Neural progenitor cell (in vitro differentiated cells): ENCODE data around the gene STARD3NL. TPM values are rescaled to one million over a fixed set of nuclear protein-coding genes. Genes with fewer than 3 reads are reported as not detected.

Experiments
- DNase-seq: peaks from one replicate; pipeline ENCODE4 v3.0.0-alpha.2; 2016; ENCODE audit warnings: low spot score
- H2AFZ ChIP-seq: fragments of 200-600 bp; sonication (generic); replicated peaks from 2 replicates; pipeline ENCODE4 v1.6.1; 2016; ENCODE audit warnings: antibody characterized with exemption
- H3F3A ChIP-seq: fragments of 200-600 bp; sonication (generic); 2 replicates; pipeline ENCODE4 v1.6.1; 2016; ENCODE audit warnings: antibody characterized with exemption, low read depth
- H3K27ac ChIP-seq: fragments of 200-600 bp; sonication (generic); 2 replicates; pipeline ENCODE4 v1.5.1; 2016; ENCODE audit warnings: mild to moderate bottlenecking
- H3K27me3 ChIP-seq: fragments of 200-600 bp; sonication (generic); 2 replicates; pipeline ENCODE4 v1.6.1; 2016; ENCODE audit warnings: mild to moderate bottlenecking, moderate library complexity
- H3K36me3 ChIP-seq: fragments of 200-600 bp; sonication (generic); 2 replicates; pipeline ENCODE4 v1.5.1; 2016
- H3K4me1 ChIP-seq: fragments of 200-600 bp; sonication (generic); 2 replicates; pipeline ENCODE4 v1.6.1; 2016; ENCODE audit warnings: mixed run types
- H3K4me2 ChIP-seq: fragments of 200-600 bp; sonication (generic); 2 replicates; pipeline ENCODE4 v1.6.1; 2016
- H3K4me3 ChIP-seq: fragments of 200-600 bp; sonication (generic); 2 replicates; pipeline ENCODE4 v1.5.1; 2016
- H3K79me2 ChIP-seq: fragments of 200-600 bp; sonication (generic); 2 replicates; pipeline ENCODE4 v1.6.1; 2016; ENCODE audit warnings: low read depth
- H3K9ac ChIP-seq: fragments of 200-600 bp; sonication (generic); 2 replicates; pipeline ENCODE4 v1.6.1; 2016
- H3K9me3 ChIP-seq: fragments of 200-600 bp; sonication (generic); 2 replicates; pipeline ENCODE4 v1.5.1; 2016; ENCODE audit warnings: low read depth
- H4K20me1 ChIP-seq: fragments of 200-600 bp; sonication (generic); 2 replicates; pipeline ENCODE4 v1.6.1; 2016; ENCODE audit warnings: low read depth
- H3K27ac Mint-ChIP-seq: 3 replicates; pipeline ENCODE4 v1.8.0; 2021; ENCODE audit warnings: mixed read lengths
- H3K27me3 Mint-ChIP-seq: 2 replicates; pipeline ENCODE4 v1.8.0; 2022; ENCODE audit warnings: low read depth, mild to moderate bottlenecking, inconsistent platforms, moderate library complexity, mixed read lengths; ENCODE audit not compliant: insufficient read depth
- H3K36me3 Mint-ChIP-seq: 3 replicates; pipeline ENCODE4 v1.8.0; 2021; ENCODE audit warnings: mixed read lengths
- H3K4me1 Mint-ChIP-seq: 3 replicates; pipeline ENCODE4 v1.8.0; 2021; ENCODE audit warnings: mixed read lengths
- H3K4me3 Mint-ChIP-seq: 3 replicates; pipeline ENCODE4 v1.8.0; 2021; ENCODE audit warnings: mild to moderate bottlenecking, moderate library complexity, mixed read lengths
- H3K9me3 Mint-ChIP-seq: 3 replicates; pipeline ENCODE4 v1.8.0; 2020; ENCODE audit warnings: mixed read lengths
- CTCF ChIP-seq: fragments of 200-600 bp; sonication (generic); IDR thresholded peaks from 2 replicates; pipeline ENCODE4 v1.5.1; 2017; ENCODE audit warnings: antibody characterized with exemption, mild to moderate bottlenecking
- EZH2 ChIP-seq: fragments of 200-600 bp; sonication (generic); IDR thresholded peaks from 2 replicates; pipeline ENCODE4 v1.6.1; 2017; ENCODE audit warnings: antibody characterized with exemption, mild to moderate bottlenecking, moderate library complexity
- EZH2phosphoT487 ChIP-seq: fragments of 200-600 bp; sonication (generic); IDR thresholded peaks from 2 replicates; pipeline ENCODE4 v1.6.1; 2017; ENCODE audit warnings: antibody characterized with exemption
- total RNA-seq: library from RNA; depleted of rRNA; stranded (reverse); fragments of >200 nt; gene quantifications from 2 replicates; pipeline ENCODE4 v1.2.3, GENCODE V29; 2015; ENCODE audit warnings: low replicate concordance

STARD3NL gene
- total RNA-seq, 1 donor from 2014 or later: 121 TPM

DNA sequence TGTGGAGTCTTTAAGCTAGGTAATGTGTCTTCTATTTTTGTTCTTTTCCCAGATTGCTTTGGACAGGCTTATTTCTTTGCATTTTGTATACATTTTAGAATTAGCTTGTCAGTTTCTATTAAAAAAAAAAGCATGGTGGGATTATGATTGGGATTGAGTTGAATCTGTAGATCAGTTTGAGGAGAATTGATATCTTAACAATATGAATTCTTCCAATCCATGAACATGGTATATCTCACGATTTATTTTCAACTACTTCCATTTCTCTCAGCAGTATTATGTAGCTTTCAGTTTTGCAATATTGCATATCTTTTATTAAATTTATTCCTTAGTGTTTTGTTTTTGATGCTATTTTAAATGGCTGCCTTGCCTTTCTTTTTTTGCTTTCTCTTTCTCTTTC, 13.7 kb downstream of the STARD3NL start:
- peaks cover 28% of the 10 kb centered on the region for H3K36me3 Mint-ChIP-seq
- peaks cover 25% of the 10 kb centered on the region for H3K9me3 Mint-ChIP-seq
- H3K4me3 ChIP-seq: no peak overlapping the region
- H3K4me1 Mint-ChIP-seq: peaks cover 27% of the 10 kb centered on the region
- H3K9me3 ChIP-seq: no peaks in the 10 kb centered on the region
- H3K9ac ChIP-seq: no peak overlapping the region
- no peak overlapping the region for H3K27ac Mint-ChIP-seq
- no peak for DNase-seq
- H3K27me3 ChIP-seq: no peaks in the 10 kb centered on the region
- H3K79me2 ChIP-seq: peaks cover 100% of the 10 kb centered on the region
- no peaks in the 10 kb centered on the region for H3K36me3 ChIP-seq
- peaks cover 22% of the 10 kb centered on the region for H3K4me1 ChIP-seq
- H2AFZ ChIP-seq: no peak overlapping the region
- no peaks in the 10 kb centered on the region for H3K27me3 Mint-ChIP-seq
- H3K4me3 Mint-ChIP-seq: no peak overlapping the region
- H3K4me2 ChIP-seq: no peak overlapping the region
- no peaks in the 10 kb centered on the region for H3F3A ChIP-seq
- no peak for TF ChIP-seq CTCF
- TF ChIP-seq EZH2: no peak
- TF ChIP-seq EZH2phosphoT487: no peak
- H3K27ac ChIP-seq: no peak overlapping the region
- peaks cover 54% of the 10 kb centered on the region for H4K20me1 ChIP-seq

DNA sequence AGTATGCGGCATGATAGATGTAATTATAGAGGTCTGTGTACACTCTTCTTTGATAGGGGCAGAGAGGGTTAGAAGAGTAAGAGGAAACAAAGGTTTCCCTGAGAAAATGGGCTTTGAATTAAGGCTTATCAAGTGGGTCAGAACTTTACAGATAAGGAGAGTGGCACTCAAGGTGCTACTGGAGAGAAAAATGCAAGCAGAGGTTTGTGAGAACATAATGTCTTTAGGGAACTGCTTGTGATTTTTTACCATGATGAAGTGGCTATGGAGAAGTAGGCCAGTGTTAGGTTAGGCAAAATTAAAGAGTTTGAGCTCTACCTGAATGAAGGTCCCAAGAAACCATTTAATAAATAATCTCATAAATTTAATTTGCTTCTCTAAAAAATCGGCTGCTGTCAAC, 14.3 kb downstream of the STARD3NL start:
- Histone ChIP-seq H2AFZ (no peak overlapping the region), H3K27me3 (no peaks in the 10 kb centered on the region), H3K4me1 (peaks cover 22% of the 10 kb centered on the region), H3K27ac (no peak overlapping the region), H3K4me3 (no peak overlapping the region), H3K9me3 (no peaks in the 10 kb centered on the region), H3K9ac (no peak overlapping the region), H3K79me2 (peaks cover 98% of the 10 kb centered on the region), H3K36me3 (no peaks in the 10 kb centered on the region), H3K4me2 (no peak overlapping the region), H3F3A (no peaks in the 10 kb centered on the region), H4K20me1 (peaks cover 53% of the 10 kb centered on the region)
- DNase-seq: no peak
- Mint-ChIP-seq H3K27me3 (no peaks in the 10 kb centered on the region), H3K4me3 (no peak overlapping the region), H3K27ac (no peak overlapping the region), H3K4me1 (peaks cover 21% of the 10 kb centered on the region), H3K36me3 (peaks cover 28% of the 10 kb centered on the region), H3K9me3 (peaks cover 25% of the 10 kb centered on the region)
- TF ChIP-seq EZH2 (no peak), EZH2phosphoT487 (no peak), CTCF (no peak)

GRCh38 chr7:38195804-38196595, 18.0 kb downstream of the STARD3NL start:
- TF ChIP-seq CTCF (no peak), EZH2phosphoT487 (no peak), EZH2 (no peak)
- Histone ChIP-seq H3K27me3 (no peaks in the 10 kb centered on the region), H3K79me2 (peaks cover 91% of the 10 kb centered on the region), H3K27ac (no peak overlapping the region), H3F3A (no peaks in the 10 kb centered on the region), H3K9me3 (no peaks in the 10 kb centered on the region), H3K9ac (no peak overlapping the region), H3K4me3 (no peak overlapping the region), H3K36me3 (no peaks in the 10 kb centered on the region), H3K4me2 (no peak overlapping the region), H4K20me1 (peaks cover 49% of the 10 kb centered on the region), H2AFZ (no peak overlapping the region), H3K4me1 (no peaks in the 10 kb centered on the region)
- Mint-ChIP-seq H3K4me1 (no peaks in the 10 kb centered on the region), H3K27me3 (no peaks in the 10 kb centered on the region), H3K4me3 (no peak overlapping the region), H3K27ac (no peak overlapping the region), H3K36me3 (peaks cover 23% of the 10 kb centered on the region), H3K9me3 (peaks cover 22% of the 10 kb centered on the region)
- no peak for DNase-seq
